Natural killer cell (primary cell): ENCODE results near the gene ACER3. TPM values are rescaled to one million over a fixed set of nuclear protein-coding genes. Genes with fewer than 3 reads are reported as not detected.
A peak's percentile ranks its signal among the peaks of the same experiment; 100 is the strongest.

Source experiments
- ATAC-seq, 3 donors: fragments of 150-1000 bp in 2 of 3; fragments of 200-7000 bp in 1 of 3; cut with Tn5 transposase; 1 replicate in 1 of 3; 2 replicates in 2 of 3; pipeline ENCODE4 v1.10.0; 2021; ENCODE audit warnings: mild to moderate bottlenecking in 2 of 3, moderate library complexity in 2 of 3
- DNase-seq, 2 donors: peaks; one replicate each; pipeline versions ENCODE4 v3.0.0 to v3.0.0-alpha.2; 2013 to 2021; ENCODE audit warnings: mixed read lengths in 1 of 2
- H3K27ac ChIP-seq: one replicate; pipeline ENCODE4 v1.5.1; 2013; ENCODE audit warnings: mild to moderate bottlenecking, low read length
- H3K27me3 ChIP-seq: one replicate; pipeline ENCODE4 v1.6.1; 2013; ENCODE audit warnings: low read length; ENCODE audit not compliant: control insufficient read depth, insufficient read depth
- H3K36me3 ChIP-seq: one replicate; pipeline ENCODE4 v1.6.1; 2013; ENCODE audit warnings: low read length; ENCODE audit not compliant: control insufficient read depth, insufficient read depth
- H3K4me1 ChIP-seq: one replicate; pipeline ENCODE4 v1.6.1; 2013; ENCODE audit warnings: low read length; ENCODE audit not compliant: control insufficient read depth, insufficient read depth
- H3K4me3 ChIP-seq: one replicate; pipeline ENCODE4 v1.5.1; 2013; ENCODE audit warnings: low read length
- H3K9me3 ChIP-seq: one replicate; pipeline ENCODE4 v1.6.1; 2013; ENCODE audit warnings: low read length; ENCODE audit not compliant: control insufficient read depth, insufficient read depth
- H3K27ac Mint-ChIP-seq, 2 donors: one replicate each; pipeline ENCODE4 v1.8.0; 2022; ENCODE audit warnings: mild to moderate bottlenecking in 2 of 2, mixed read lengths in 2 of 2, moderate library complexity in 1 of 2
- H3K27me3 Mint-ChIP-seq, 2 donors: one replicate each; pipeline ENCODE4 v1.8.0; 2022; ENCODE audit warnings: low read depth in 2 of 2, mixed read lengths in 2 of 2
- H3K36me3 Mint-ChIP-seq: one replicate; pipeline ENCODE4 v1.8.0; 2022; ENCODE audit warnings: mixed read lengths
- H3K4me1 Mint-ChIP-seq, 2 donors: one replicate each; pipeline ENCODE4 v1.8.0; 2022; ENCODE audit warnings: mixed read lengths in 2 of 2
- H3K4me3 Mint-ChIP-seq: one replicate; pipeline ENCODE4 v1.8.0; 2022; ENCODE audit warnings: mild to moderate bottlenecking, moderate library complexity, mixed read lengths
- H3K9me3 Mint-ChIP-seq, 2 donors: one replicate each; pipeline ENCODE4 v1.8.0; 2022; ENCODE audit warnings: mixed read lengths in 2 of 2
- WGBS: methylation state at CpG from one replicate; pipeline ENCODE4 v1.1.7; 2013; ENCODE audit warnings: missing lambda C conversion rate; ENCODE audit not compliant: insufficient coverage; 5-methylcytosine and 5-hydroxymethylcytosine counted together
- intact Hi-C: fragments of 100-400 bp; cut with micrococcal nuclease; formaldehyde crosslinking; loops from one replicate; pipeline ENCODE4 v1.14.2; 2022
- total RNA-seq, 4 donors: library from RNA; stranded (reverse); fragments of 120-200 nt in 1 of 4; gene quantifications; one replicate each; pipeline versions ENCODE4 v1.2.3 to v1.2.4, GENCODE V29; 2013 to 2022
- TF ChIP-seq, protein P1 (sequence below): fragments of 200-600 bp; IDR thresholded peaks from one replicate; pipeline ENCODE4 v1.8.0; 2022; ENCODE audit warnings: antibody characterized with exemption

The ACER3 gene
- total RNA-seq, 3 donors from 2014 or later (not counting 1 experiment from before 2014, with no cell fraction given), result 12.1 to 14.8 (median 13.6) TPM

GRCh38 chr11:77074205-77074604, 213.5 kb downstream of the ACER3 start:
- Histone ChIP-seq H3K9me3 (no peaks in the 10 kb centered on the region), H3K27ac (no peak overlapping the region), H3K4me3 (no peak overlapping the region), H3K36me3 (no peaks in the 10 kb centered on the region), H3K4me1 (peaks cover 44% of the 10 kb centered on the region), H3K27me3 (peaks cover 2% of the 10 kb centered on the region)
- Mint-ChIP-seq H3K27me3 (no peaks in the 10 kb centered on the region), H3K36me3 (no peaks in the 10 kb centered on the region), H3K4me3 (peak overlapping the region; percentile 13), H3K27ac (peak overlapping the region in 1 of 2 donors; percentile 67), H3K4me1 (peaks cover 39 to 83% of the 10 kb centered on the region in 2 donors), H3K9me3 (no peaks in the 10 kb centered on the region)
- DNase-seq (no peak), ATAC-seq (no peak)
- TF ChIP-seq, protein P1, sequence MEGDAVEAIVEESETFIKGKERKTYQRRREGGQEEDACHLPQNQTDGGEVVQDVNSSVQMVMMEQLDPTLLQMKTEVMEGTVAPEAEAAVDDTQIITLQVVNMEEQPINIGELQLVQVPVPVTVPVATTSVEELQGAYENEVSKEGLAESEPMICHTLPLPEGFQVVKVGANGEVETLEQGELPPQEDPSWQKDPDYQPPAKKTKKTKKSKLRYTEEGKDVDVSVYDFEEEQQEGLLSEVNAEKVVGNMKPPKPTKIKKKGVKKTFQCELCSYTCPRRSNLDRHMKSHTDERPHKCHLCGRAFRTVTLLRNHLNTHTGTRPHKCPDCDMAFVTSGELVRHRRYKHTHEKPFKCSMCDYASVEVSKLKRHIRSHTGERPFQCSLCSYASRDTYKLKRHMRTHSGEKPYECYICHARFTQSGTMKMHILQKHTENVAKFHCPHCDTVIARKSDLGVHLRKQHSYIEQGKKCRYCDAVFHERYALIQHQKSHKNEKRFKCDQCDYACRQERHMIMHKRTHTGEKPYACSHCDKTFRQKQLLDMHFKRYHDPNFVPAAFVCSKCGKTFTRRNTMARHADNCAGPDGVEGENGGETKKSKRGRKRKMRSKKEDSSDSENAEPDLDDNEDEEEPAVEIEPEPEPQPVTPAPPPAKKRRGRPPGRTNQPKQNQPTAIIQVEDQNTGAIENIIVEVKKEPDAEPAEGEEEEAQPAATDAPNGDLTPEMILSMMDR, result no peak
- intact Hi-C loops, result no loop called here
- WGBS, result 94% methylated on average over 5 of the region's 5 CpGs

GRCh38 chr11:77074626-77075221, 214.0 kb downstream of the ACER3 start:
- Mint-ChIP-seq H3K9me3 (no peaks in the 10 kb centered on the region), H3K4me1 (peaks cover 44 to 82% of the 10 kb centered on the region in 2 donors), H3K36me3 (no peaks in the 10 kb centered on the region), H3K27me3 (no peaks in the 10 kb centered on the region), H3K4me3 (no peak overlapping the region), H3K27ac (peak overlapping the region in 1 of 2 donors; percentile 67)
- Histone ChIP-seq H3K27me3 (peaks cover 2% of the 10 kb centered on the region), H3K27ac (no peak overlapping the region), H3K4me3 (no peak overlapping the region), H3K4me1 (peaks cover 44% of the 10 kb centered on the region), H3K9me3 (no peaks in the 10 kb centered on the region), H3K36me3 (no peaks in the 10 kb centered on the region)
- DNase-seq (no peak), ATAC-seq (no peak)
- 93% methylated on average over 15 of the region's 15 CpGs for WGBS
- intact Hi-C loops, result no loop called here
- TF ChIP-seq, protein P1, result no peak

GRCh38 chr11:77075425-77075905, 214.7 kb downstream of the ACER3 start:
- no peaks in the 10 kb centered on the region for H3K36me3 ChIP-seq
- no peak overlapping the region for H3K27ac Mint-ChIP-seq
- H3K4me1 Mint-ChIP-seq, result peaks cover 50 to 82% of the 10 kb centered on the region in 2 donors
- no peaks in the 10 kb centered on the region for H3K27me3 ChIP-seq
- DNase-seq (no peak), ATAC-seq (no peak)
- H3K27ac ChIP-seq, result no peak overlapping the region
- H3K9me3 ChIP-seq, result no peaks in the 10 kb centered on the region
- WGBS, result 92% methylated on average over 4 of the region's 5 CpGs
- H3K36me3 Mint-ChIP-seq, result no peaks in the 10 kb centered on the region
- peaks cover 48% of the 10 kb centered on the region for H3K4me1 ChIP-seq
- H3K27me3 Mint-ChIP-seq, result no peaks in the 10 kb centered on the region
- H3K4me3 ChIP-seq, result no peak overlapping the region
- TF ChIP-seq, protein P1, result no peak
- intact Hi-C loops, result no loop called here
- no peaks in the 10 kb centered on the region for H3K9me3 Mint-ChIP-seq
- H3K4me3 Mint-ChIP-seq, result peak overlapping the region; percentile 32

Other genes starting within 250 kb of the ACER3 start
- gene LRRC32, start 190.2 kb upstream of the ACER3 start, total RNA-seq, result 1 to 10 TPM in 2 of 3 donors, under 1 TPM in 1; 0.14 to 1.4 (median 1.4) TPM
- not detected for gene TSKU, start 77.6 kb upstream of the ACER3 start, total RNA-seq
- gene B3GNT6, start 173.5 kb downstream of the ACER3 start, total RNA-seq, result not detected
- 10 to 100 TPM; 32.3 to 34.5 (median 34.3) TPM for gene CAPN5, start 206.1 kb downstream of the ACER3 start, total RNA-seq
- 1 to 10 TPM in 1 of 3 donors, under 1 TPM in 2; 0.82 to 1.4 (median 0.85) TPM for gene OMP, start 241.9 kb downstream of the ACER3 start, total RNA-seq